Bone marrow (tissue), 2 donors: Measurements from ENCODE around the gene ZBTB8A.

Source experiments
- DNase-seq, 2 donors: peaks; one replicate each; lab custom pipeline; 2025; lab: John Stamatoyannopoulos, UW

The ZBTB8A gene

GRCh38 chr1:32652244-32652962 lies 113.2 kb downstream of the ZBTB8A start:
- no peak for DNase-seq
